Stimulated activated CD4-positive, alpha-beta T cell treated with anti-CD3 and anti-CD28 coated beads, Interleukin-12 subunit alpha, Interleukin-12 subunit beta, amount 100 ng/mL, for 4 hours (primary cell): Measurements from ENCODE around the gene GFY.

ENCODE experiments used
- DNase-seq: peaks from one replicate; pipeline ENCODE4 v3.0.0-alpha.2; 2020

GFY gene

GRCh38 chr19:49428547-49429451 is 3.6 kb downstream of the GFY start:
- DNase-seq = no peak

- no peak for DNase-seq
Observed at GRCh38 chr19:49430172-49430677, 5.0 kb downstream of the GFY start.

GRCh38 chr19:49430678-49431329 is 5.6 kb downstream of the GFY start:
- no peak for DNase-seq

- DNase-seq = no peak
Observed at GRCh38 chr19:49431330-49431749, 6.2 kb downstream of the GFY start.

GRCh38 chr19:49432141-49433073 is 7.2 kb downstream of the GFY start:
- no peak for DNase-seq

GRCh38 chr19:49433240-49433901 is 8.2 kb downstream of the GFY start:
- no peak for DNase-seq

GRCh38 chr19:49434907-49435583 is 9.9 kb downstream of the GFY start:
- no peak for DNase-seq

- no peak for DNase-seq
Observed at GRCh38 chr19:49435670-49436069, 10.5 kb downstream of the GFY start.

GRCh38 chr19:49436381-49437017 is 11.3 kb downstream of the GFY start:
- DNase-seq = peak; percentile 53

GRCh38 chr19:49437231-49437630 is 12.0 kb downstream of the GFY start:
- no peak for DNase-seq

- DNase-seq = no peak
Observed at GRCh38 chr19:49438261-49438660, 13.1 kb downstream of the GFY start.

GRCh38 chr19:49439836-49440235 is 14.6 kb downstream of the GFY start:
- no peak for DNase-seq

- no peak for DNase-seq
Observed at GRCh38 chr19:49440439-49441209, 15.4 kb downstream of the GFY start.

GRCh38 chr19:49441210-49441959 is 16.2 kb downstream of the GFY start, which contains the start of gene SLC17A7:
Gene SLC17A7 (minus strand): TSS chr19:49441527. CDS start chr19:49441379, 148 bp downstream.
- DNase-seq = peak; percentile 36

GRCh38 chr19:49441960-49442350 is 16.8 kb downstream of the GFY start:
- no peak for DNase-seq

- no peak for DNase-seq
Observed at GRCh38 chr19:49442354-49442753, 17.2 kb downstream of the GFY start.

GRCh38 chr19:49442771-49443365 is 17.7 kb downstream of the GFY start:
- peak; percentile 53 for DNase-seq

- DNase-seq = peak; percentile 91
Observed at GRCh38 chr19:49443366-49444099, 18.3 kb downstream of the GFY start.
